NCI-H526 treated with DMSO at 0.1 percent for 48 hours (cell line): ENCODE data around the gene PXK.

Experiments
- DNase-seq: peaks from one replicate; lab custom pipeline; 2025; lab: John Stamatoyannopoulos, UW

PXK gene

GRCh38 chr3:58384381-58385090 is 51.8 kb downstream of the PXK start:
- DNase-seq: no peak

- no peak for DNase-seq
Measured at GRCh38 chr3:58386626-58387365, 54.1 kb downstream of the PXK start.

GRCh38 chr3:58387650-58388546 is 55.2 kb downstream of the PXK start:
- no peak for DNase-seq

- DNase-seq: no peak
Measured at GRCh38 chr3:58388550-58389091, 55.9 kb downstream of the PXK start.

- no peak for DNase-seq
Measured at GRCh38 chr3:58391156-58391865, 58.6 kb downstream of the PXK start.

GRCh38 chr3:58392181-58392580 is 59.5 kb downstream of the PXK start:
- no peak for DNase-seq

- no peak for DNase-seq
Measured at GRCh38 chr3:58394339-58394738, 61.6 kb downstream of the PXK start.

GRCh38 chr3:58398669-58399333 is 66.1 kb downstream of the PXK start:
- DNase-seq: no peak

- DNase-seq: no peak
Measured at GRCh38 chr3:58403513-58404109, 70.9 kb downstream of the PXK start.

- no peak for DNase-seq
Measured at GRCh38 chr3:58404396-58404795, 71.7 kb downstream of the PXK start.

GRCh38 chr3:58408906-58409305 is 76.2 kb downstream of the PXK start:
- DNase-seq: no peak

GRCh38 chr3:58409663-58410062 is 77.0 kb downstream of the PXK start:
- DNase-seq: no peak

- no peak for DNase-seq
Measured at GRCh38 chr3:58411036-58411435, 78.3 kb downstream of the PXK start.

- no peak for DNase-seq
Measured at GRCh38 chr3:58411851-58412830, 79.4 kb downstream of the PXK start.

GRCh38 chr3:58414538-58415197 is 82.0 kb downstream of the PXK start:
- DNase-seq: no peak

- no peak for DNase-seq
Measured at GRCh38 chr3:58416191-58416590, 83.5 kb downstream of the PXK start.

- DNase-seq: no peak
Measured at GRCh38 chr3:58417075-58417474, 84.4 kb downstream of the PXK start.

GRCh38 chr3:58418227-58418626 is 85.5 kb downstream of the PXK start:
- DNase-seq: no peak
